ENCODE results near the gene C22orf39.
"Not testable (repeated sequence)": the region's sequence is repeated elsewhere in the genome, so short reads cannot be mapped to it uniquely, and the experiment has no call there.

DNA sequence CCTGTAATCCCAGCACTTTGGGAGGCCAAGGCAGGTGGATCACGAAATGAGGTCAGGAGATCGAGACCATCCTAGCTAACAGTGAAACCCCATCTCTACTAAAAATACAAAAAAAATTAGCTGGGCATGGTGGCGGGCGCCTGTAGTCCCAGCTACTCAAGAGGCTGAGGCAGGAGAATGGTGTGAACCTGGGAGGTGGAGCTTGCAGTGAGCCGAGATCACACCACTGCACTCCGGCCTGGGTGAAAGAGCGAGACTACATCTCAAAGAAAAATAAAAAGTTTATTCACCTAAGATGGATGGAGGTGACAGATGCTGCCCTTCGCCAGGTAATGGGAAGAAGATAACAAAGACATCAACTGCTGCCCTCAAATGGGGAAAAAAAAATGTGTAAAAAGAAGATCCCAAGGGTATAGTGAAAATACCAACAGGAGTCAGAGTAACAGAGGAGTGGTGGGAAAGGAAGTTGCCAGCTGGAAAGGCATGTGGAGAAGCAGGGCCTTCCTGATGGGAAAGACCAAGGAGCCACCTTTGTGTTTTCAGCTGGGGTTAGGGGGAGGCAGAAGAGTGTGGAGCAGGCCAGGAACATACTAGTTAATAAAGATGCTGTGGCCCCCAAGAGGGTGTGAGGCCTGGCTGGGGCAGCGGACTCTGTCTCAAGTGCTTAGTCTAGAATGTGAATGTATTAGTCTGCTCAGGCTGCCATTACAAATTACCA is 10.9 kb downstream of the C22orf39 start:
- TF ChIP-seq, protein P1, sequence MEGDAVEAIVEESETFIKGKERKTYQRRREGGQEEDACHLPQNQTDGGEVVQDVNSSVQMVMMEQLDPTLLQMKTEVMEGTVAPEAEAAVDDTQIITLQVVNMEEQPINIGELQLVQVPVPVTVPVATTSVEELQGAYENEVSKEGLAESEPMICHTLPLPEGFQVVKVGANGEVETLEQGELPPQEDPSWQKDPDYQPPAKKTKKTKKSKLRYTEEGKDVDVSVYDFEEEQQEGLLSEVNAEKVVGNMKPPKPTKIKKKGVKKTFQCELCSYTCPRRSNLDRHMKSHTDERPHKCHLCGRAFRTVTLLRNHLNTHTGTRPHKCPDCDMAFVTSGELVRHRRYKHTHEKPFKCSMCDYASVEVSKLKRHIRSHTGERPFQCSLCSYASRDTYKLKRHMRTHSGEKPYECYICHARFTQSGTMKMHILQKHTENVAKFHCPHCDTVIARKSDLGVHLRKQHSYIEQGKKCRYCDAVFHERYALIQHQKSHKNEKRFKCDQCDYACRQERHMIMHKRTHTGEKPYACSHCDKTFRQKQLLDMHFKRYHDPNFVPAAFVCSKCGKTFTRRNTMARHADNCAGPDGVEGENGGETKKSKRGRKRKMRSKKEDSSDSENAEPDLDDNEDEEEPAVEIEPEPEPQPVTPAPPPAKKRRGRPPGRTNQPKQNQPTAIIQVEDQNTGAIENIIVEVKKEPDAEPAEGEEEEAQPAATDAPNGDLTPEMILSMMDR (IDR thresholded peaks at IDR 0.05): not testable (repeated sequence)
- not testable (repeated sequence) for TF ChIP-seq EZH2 (IDR thresholded peaks at IDR 0.05; ENCODE audit: borderline replicate concordance, insufficient read depth, low read depth, low read length, poor library complexity, severe bottlenecking)

Measured in B cell (primary cell).